Left ventricle myocardium inferior (tissue), 1 donor: Measurements from ENCODE around the gene SAE1. TPM values are rescaled to one million over a fixed set of nuclear protein-coding genes. Genes with fewer than 3 reads are reported as not detected.
A peak's percentile ranks its signal among the peaks of the same experiment; 100 is the strongest.

Experiments
- DNase-seq: peaks from one replicate; pipeline ENCODE4 v3.0.0-alpha.2; 2020
- H3K27ac ChIP-seq: fragments of 200-600 bp; replicated peaks from 2 replicates; pipeline ENCODE4 v1.8.0; 2021
- H3K27me3 ChIP-seq: fragments of 200-600 bp; 2 replicates; pipeline ENCODE4 v1.8.0; 2021; ENCODE audit warnings: low read depth
- H3K36me3 ChIP-seq: fragments of 200-600 bp; 2 replicates; pipeline ENCODE4 v1.8.0; 2021
- H3K4me1 ChIP-seq: fragments of 200-600 bp; 2 replicates; pipeline ENCODE4 v1.8.0; 2021
- H3K4me3 ChIP-seq: fragments of 200-600 bp; 2 replicates; pipeline ENCODE4 v1.8.0; 2021; ENCODE audit warnings: mild to moderate bottlenecking, moderate library complexity
- H3K9me3 ChIP-seq: fragments of 200-600 bp; replicated peaks from 2 replicates; pipeline ENCODE4 v1.8.0; 2021
- intact Hi-C: fragments of 100-400 bp; cut with micrococcal nuclease; formaldehyde crosslinking; loops from one replicate; pipeline ENCODE4 v1.11.0; 2022
- total RNA-seq: library from RNA; stranded (reverse); fragmentation: NEBNext Ultra II Directional; extraction: Animal tissue kit (Norgen Biotek cat#: 25700); gene quantifications from one replicate; pipeline ENCODE4 v1.2.1, GENCODE V29; 2021
- TF ChIP-seq, protein P1 (sequence below): fragments of 200-600 bp; IDR thresholded peaks from 2 replicates; pipeline ENCODE4 v1.8.0; 2021; ENCODE audit warnings: antibody characterized with exemption, mild to moderate bottlenecking, borderline replicate concordance
- donor health status: DM: no; HTN: yes; CAD: no; lungs with severe emphysema.

SAE1 gene
- total RNA-seq, 1 donor from 2014 or later, result 42.5 TPM

DNA sequence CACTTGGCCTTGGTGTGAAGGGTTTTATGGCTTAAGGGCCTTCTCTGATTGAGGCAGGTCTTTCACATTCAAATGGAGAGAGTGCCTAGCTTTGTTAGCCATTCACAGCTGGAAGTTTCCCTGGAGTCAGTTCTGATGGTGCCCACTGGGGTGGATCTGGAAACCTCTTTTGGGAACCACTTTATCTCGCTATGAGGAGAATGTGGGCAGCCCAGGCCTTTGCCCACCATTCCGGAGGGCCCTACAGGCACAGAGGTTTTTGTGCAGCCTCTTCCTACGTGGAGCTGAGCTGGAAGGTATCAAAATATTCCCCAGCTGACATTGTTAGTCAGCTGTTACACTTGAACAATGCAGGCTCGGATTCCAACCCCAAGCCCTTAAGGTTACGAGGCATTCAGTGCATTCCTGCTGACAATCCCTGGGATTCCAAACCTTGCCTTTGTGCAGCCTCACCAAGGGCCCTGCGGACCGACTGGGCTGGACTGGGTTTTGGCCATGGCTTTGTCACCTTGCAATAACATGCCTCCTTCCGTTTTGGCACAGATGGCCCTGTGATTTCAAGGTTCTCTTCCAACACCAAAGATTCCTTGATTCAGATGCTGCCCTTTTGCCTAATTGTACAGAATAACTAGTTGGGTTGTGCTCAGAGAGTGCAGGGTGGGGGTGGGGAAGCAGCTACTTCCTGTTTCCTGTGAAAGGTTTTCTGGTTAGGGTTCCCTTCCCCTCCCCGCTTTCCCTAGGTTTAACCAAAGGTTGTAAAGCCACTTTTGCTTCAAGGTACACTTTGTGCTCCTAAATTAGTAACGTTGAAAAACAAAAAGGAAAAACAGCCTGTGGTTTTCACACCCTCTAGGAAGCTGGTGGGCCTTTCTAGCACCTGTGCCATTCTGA lies 27.0 kb downstream of the SAE1 start:
- peaks cover 58% of the 10 kb centered on the region for H3K4me1 ChIP-seq
- H3K27me3 ChIP-seq, result no peaks in the 10 kb centered on the region
- peak; percentile 45 for DNase-seq
- intact Hi-C loops, result loop anchor here (10.0 kb wide), 1 partner anchor 57 kb away; no protein-coding TSS in a partner anchor
- TF ChIP-seq, protein P1, sequence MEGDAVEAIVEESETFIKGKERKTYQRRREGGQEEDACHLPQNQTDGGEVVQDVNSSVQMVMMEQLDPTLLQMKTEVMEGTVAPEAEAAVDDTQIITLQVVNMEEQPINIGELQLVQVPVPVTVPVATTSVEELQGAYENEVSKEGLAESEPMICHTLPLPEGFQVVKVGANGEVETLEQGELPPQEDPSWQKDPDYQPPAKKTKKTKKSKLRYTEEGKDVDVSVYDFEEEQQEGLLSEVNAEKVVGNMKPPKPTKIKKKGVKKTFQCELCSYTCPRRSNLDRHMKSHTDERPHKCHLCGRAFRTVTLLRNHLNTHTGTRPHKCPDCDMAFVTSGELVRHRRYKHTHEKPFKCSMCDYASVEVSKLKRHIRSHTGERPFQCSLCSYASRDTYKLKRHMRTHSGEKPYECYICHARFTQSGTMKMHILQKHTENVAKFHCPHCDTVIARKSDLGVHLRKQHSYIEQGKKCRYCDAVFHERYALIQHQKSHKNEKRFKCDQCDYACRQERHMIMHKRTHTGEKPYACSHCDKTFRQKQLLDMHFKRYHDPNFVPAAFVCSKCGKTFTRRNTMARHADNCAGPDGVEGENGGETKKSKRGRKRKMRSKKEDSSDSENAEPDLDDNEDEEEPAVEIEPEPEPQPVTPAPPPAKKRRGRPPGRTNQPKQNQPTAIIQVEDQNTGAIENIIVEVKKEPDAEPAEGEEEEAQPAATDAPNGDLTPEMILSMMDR, result peak; percentile 27
- H3K9me3 ChIP-seq, result no peaks in the 10 kb centered on the region
- peak overlapping the region; percentile 31 for H3K4me3 ChIP-seq
- peak overlapping the region; percentile 93 for H3K27ac ChIP-seq
- peaks cover 24% of the 10 kb centered on the region for H3K36me3 ChIP-seq

DNA sequence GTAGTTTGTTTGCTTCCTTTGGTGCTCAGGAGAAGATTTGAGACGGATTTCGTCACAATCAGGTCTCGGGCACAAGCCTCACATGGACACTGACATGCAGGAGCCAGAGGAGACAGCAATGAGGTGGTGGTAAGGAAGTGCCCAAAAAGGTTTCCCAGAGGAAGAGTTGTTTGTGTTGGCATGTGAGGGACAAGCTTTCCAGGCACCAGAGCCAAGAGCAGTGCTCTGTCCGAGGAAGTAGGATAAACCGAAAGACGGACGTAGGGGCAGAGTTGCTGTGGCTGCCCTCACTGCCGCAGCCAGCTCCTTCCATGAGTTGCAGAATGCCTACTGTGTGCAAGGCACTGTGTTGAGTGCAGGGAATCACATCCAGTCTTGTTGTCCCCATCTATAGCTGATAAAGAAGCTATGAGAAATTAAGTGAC lies 27.7 kb downstream of the SAE1 start:
- intact Hi-C loops, result loop anchor here (10.0 kb wide), 1 partner anchor 56 kb away; no protein-coding TSS in a partner anchor
- peak overlapping the region; percentile 93 for H3K27ac ChIP-seq
- H3K36me3 ChIP-seq, result peaks cover 17% of the 10 kb centered on the region
- peak overlapping the region; percentile 31 for H3K4me3 ChIP-seq
- H3K27me3 ChIP-seq, result no peaks in the 10 kb centered on the region
- H3K4me1 ChIP-seq, result peaks cover 55% of the 10 kb centered on the region
- TF ChIP-seq, protein P1, result no peak
- DNase-seq, result no peak
- no peaks in the 10 kb centered on the region for H3K9me3 ChIP-seq

DNA sequence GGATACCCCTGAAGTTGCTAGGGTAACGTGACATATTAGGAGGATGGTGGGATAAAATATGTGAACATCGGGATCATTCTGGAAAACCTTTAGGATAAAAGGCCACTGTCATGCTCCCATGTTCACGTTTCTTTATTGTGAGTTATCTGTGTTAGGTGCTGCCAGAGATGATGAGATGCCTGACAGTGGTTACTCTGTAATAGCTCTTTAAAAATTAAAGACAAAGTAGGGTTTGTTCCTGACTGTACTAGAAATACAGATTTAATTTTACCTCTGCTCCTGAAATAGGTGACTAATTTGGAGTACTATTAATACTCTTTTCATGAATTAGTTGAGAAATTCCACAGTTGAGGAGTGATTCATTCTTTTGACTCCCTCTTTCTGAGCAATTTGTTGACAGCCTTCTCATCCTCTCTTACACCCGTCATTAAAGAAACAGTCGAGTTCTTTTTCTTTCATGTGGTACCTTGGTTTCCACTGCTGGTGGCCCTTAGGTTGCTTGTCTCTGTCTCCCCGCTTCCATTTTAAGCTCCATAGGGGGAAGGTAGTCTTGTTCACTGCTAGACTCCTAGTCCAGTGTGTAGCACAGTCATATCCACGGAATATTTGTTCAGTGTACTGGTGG lies 28.4 kb downstream of the SAE1 start:
- Histone ChIP-seq H3K27me3 (no peaks in the 10 kb centered on the region), H3K9me3 (no peaks in the 10 kb centered on the region), H3K4me1 (peaks cover 55% of the 10 kb centered on the region), H3K27ac (peak overlapping the region; percentile 93), H3K36me3 (peaks cover 14% of the 10 kb centered on the region), H3K4me3 (peak overlapping the region; percentile 31)
- TF ChIP-seq, protein P1, result no peak
- no peak for DNase-seq
- intact Hi-C loops, result loop anchor here (10.0 kb wide), 1 partner anchor 56 kb away; no protein-coding TSS in a partner anchor

DNA sequence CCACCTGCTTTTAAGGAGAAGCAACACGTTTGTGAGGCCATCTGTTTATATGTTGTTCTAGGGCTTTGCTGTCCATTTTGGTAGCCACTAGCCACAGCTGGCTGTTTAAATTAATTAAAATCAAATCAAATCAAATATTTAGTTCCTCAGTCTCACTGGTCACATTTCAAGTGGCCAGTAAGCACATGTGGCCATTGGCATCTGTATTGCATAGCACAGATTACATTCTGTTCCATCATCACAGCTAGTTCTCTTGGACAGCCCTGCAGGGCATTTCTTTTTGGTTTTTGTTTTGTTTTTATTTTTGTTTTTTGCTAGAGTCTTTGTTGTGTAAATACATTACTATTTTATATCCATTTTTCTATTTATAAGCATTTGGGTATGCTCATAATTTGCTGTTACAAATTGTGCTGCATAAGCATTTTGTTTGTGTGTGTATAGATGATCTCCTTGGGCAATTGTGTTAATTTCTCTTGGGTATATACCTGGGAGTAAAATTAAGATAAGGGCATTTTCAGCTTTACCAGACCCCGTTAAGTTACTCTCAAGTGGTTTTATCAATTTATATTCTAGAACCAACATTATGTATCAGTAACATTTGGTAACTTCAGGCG lies 31.3 kb downstream of the SAE1 start:
- Histone ChIP-seq H3K36me3 (no peaks in the 10 kb centered on the region), H3K4me3 (no peak overlapping the region), H3K9me3 (no peaks in the 10 kb centered on the region), H3K4me1 (peaks cover 36% of the 10 kb centered on the region), H3K27me3 (no peaks in the 10 kb centered on the region), H3K27ac (no peak overlapping the region)
- intact Hi-C loops, result no loop called here
- TF ChIP-seq, protein P1, result no peak
- DNase-seq, result no peak

DNA sequence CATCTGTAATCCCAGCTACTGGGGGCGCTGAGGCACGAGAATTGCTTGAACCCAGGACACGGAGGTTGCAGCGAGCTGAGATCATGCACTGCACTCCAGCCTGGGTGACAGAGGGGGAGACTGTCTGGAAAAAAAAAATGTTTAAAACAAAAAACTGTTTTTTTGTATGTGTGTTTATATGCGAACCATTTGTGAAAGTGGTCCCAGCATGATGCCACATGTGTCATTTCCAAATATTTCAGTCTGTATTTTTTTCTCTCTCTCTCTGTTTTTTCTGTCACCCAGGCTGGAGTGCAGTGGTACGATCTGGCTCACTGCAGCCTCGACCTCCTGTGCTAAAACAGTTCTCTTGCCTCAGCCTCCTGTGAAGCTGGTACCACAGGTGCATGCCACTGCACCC lies 37.4 kb downstream of the SAE1 start:
- Histone ChIP-seq H3K27me3 (no peaks in the 10 kb centered on the region), H3K27ac (no peak overlapping the region), H3K36me3 (peaks cover 39% of the 10 kb centered on the region), H3K4me3 (no peak overlapping the region), H3K4me1 (no peaks in the 10 kb centered on the region), H3K9me3 (no peaks in the 10 kb centered on the region)
- DNase-seq, result no peak
- TF ChIP-seq, protein P1, result no peak
- intact Hi-C loops, result no loop called here
